HG02678 (cell line): ENCODE results near the gene PLIN3.
"Not testable (repeated sequence)": the region's sequence is repeated elsewhere in the genome, so short reads cannot be mapped to it uniquely, and the experiment has no call there.

Experiments used
- ATAC-seq: cut with Tn5 transposase; IDR thresholded peaks from one replicate; pipeline ENCODE4 v1.9.1; 2021; ENCODE audit warnings: mild to moderate bottlenecking, moderate library complexity; ENCODE audit not compliant: unreplicated experiment

The PLIN3 gene

DNA sequence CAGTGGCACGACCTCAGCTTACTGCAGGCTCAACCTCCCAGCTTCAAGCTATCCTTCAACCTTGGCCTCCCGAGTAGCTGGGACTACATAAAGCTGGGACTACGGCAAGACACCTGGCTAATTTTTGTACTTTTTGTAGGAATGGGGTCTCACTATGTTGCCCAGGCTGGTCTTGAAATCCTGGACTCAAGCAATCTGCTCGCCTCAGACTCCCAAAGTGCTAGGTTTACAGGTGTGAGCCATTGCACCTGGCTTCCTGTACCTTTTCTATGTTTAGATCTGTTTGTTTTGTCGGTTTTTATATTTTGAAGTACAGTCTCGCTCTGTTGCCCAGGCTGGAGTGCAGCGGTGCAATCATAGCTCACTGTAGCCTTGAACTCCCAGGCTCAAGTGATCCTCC, 18.4 kb downstream of the PLIN3 start:
- ATAC-seq, result no peak

DNA sequence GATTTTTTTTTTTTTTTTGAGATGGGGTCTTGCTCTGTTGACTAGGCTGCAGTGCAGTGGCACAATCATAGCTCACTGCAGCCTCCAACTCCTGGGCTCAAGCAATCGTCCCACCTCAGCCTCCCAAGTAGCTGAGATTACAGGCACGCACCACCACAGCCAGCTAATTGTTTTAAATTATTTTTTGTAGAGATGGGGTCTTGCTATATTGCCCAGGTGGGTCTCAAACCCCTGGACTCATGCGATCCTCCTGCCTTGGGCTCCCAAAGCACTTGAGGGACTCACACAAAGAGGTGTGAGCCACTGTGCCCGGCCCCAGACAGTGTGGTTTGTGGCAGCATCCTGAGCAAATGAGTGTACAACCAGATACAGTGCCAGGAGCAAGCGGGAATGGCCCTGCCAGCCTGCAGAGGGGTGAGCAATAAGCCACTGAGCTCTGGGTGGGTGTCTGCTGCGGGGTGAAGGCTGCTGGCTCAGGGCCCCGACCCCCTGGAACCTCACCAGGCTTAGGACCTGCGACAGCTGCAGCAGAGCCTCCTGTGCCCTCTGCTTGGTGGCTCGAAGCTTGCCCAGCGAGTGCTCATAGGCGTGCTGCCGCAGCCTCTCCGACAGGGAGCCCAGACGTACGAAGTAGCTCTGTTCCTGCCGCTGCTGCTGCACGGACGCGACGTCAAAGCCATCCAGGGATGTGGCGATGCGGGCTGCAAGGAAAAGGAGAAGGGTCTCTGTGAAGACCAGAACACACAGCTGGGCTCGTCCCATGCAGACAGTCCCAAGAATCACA, 20.1 kb downstream of the PLIN3 start:
- ATAC-seq, result no peak

DNA sequence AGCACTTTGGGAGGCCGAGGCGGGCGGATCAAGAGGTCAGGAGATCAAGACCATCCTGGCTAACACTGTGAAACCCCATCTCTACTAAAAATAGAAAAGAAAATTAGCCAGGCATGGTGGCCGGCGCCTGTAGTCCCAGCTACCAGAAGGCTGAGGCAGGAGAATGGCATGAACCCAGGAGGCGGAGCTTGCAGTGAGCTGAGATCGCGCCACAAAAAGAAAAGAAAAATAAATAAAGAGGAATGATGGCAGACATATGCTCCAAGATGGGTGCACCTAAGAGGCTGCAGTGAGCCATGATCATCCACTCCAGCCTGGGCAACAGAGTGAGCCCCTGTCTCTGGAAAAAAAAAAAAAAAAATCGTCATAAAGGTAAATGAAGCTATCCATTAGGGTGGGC, 21.5 kb downstream of the PLIN3 start:
- ATAC-seq, result not testable (repeated sequence)

GRCh38 chr19:4844348-4845179, 22.9 kb downstream of the PLIN3 start:
- no peak for ATAC-seq

- no peak for ATAC-seq
Observed at GRCh38 chr19:4843647-4843965, 23.9 kb downstream of the PLIN3 start.

- no peak for ATAC-seq
Observed at GRCh38 chr19:4839192-4839591, 28.3 kb downstream of the PLIN3 start.

DNA sequence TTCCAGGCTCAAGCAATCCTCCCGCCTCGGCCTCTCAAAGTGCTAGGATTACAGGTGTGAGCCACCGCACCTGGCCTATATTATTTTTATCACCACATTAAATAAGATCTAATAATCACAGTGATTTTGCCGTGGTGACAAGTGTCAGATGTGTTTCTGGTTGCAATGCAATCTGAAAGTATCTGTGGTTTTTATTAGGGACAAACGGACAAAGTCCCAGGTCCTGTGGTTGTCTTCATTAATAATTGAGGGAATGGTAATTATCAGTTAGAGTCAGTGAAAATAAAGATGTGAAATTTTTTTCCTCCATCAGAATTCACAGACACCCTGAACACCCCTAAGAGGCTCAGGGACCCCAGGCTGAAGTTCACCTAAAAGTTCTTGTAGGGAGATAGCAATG, 34.7 kb downstream of the PLIN3 start:
- no peak for ATAC-seq

DNA sequence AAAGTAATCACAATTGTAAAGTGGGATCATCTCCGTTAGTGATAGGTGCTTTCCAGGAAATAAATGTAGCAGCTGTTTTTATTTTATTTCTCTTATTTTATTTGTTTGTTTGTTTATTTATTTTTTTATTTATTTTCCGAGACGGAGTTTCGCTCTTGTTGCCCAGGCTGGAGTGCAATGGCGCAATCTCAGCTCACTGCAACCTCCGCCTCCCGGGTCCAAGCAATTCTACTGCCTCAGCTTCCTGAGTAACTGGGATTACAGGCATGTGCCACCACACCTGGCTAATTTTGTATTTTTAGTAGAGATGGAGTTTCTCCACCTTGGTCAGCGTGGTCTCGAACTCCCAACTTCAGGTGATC, 35.5 kb downstream of the PLIN3 start:
- ATAC-seq, result not testable (repeated sequence)

DNA sequence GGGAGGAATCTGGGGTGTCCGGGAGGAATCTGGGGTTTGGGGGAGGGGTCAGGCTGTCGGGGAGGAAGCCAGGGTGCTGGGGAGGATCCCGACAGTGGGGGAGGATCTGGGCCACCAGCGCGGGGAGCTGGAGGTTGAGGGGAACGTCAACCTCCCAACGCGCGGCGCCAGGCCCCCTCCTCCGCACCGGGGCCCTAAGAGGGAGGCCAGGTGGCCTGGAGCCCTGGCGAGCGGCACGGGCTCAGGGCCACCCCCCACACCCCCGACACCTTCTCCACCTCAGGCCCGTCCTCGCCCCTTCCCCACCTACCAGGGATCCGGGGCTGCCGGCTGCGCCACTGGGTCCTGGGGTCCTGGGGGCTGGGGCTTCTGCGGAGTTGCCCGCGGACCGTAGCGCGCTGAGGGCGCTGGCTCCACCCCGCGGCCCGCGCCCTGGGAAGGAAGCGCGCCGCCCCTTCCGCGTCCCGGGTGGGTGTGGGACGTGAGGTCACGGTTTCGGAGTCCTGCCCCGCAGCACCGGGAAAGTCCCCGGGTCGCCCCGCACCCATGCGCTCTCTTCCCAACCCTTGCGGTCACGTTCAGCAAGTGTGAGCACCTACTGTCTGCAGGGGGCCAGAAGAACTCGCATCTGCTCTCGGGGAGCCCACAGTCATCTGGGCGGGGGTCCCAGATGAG, 36.0 kb downstream of the PLIN3 start, which contains the start of gene TICAM1:
Gene TICAM1, minus strand, starts transcription at position 409 of the 675 bp plus-strand sequence. CDS start 13,335 bp downstream, outside the sequence.
- ATAC-seq, result peak; percentile 80

GRCh38 chr19:4830768-4831265, 36.6 kb downstream of the PLIN3 start:
- no peak for ATAC-seq

- ATAC-seq, result no peak
Observed at GRCh38 chr19:4830332-4830731, 37.1 kb downstream of the PLIN3 start.

GRCh38 chr19:4829001-4829712, 38.3 kb downstream of the PLIN3 start:
- no peak for ATAC-seq

DNA sequence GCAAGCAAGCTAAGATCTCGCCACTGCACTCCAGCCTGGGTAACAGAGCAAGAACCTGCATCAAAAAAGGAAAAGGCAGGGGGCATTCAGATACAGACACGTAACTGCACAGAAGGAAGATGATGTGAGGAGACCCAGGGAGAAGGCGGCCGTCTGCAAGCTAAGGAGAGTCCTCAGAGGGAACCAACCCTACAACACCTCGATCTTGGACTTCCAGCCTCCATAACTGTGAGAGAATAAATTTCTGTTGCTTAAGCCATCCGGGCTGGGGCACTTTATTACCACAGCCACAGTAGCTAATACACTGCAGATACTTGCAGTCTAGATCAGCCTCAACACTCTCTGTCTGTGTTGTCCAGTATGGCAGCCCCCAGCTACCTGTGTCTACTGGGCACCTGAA, 43.9 kb downstream of the PLIN3 start:
- no peak for ATAC-seq

- not testable (repeated sequence) for ATAC-seq
Observed at GRCh38 chr19:4822354-4822753, 45.1 kb downstream of the PLIN3 start.

- no peak for ATAC-seq
Observed at GRCh38 chr19:4821265-4821664, 46.2 kb downstream of the PLIN3 start.

GRCh38 chr19:4817467-4818277, 49.8 kb downstream of the PLIN3 start:
- no peak for ATAC-seq

- no peak for ATAC-seq
Observed at GRCh38 chr19:4816950-4817278, 50.6 kb downstream of the PLIN3 start.

DNA sequence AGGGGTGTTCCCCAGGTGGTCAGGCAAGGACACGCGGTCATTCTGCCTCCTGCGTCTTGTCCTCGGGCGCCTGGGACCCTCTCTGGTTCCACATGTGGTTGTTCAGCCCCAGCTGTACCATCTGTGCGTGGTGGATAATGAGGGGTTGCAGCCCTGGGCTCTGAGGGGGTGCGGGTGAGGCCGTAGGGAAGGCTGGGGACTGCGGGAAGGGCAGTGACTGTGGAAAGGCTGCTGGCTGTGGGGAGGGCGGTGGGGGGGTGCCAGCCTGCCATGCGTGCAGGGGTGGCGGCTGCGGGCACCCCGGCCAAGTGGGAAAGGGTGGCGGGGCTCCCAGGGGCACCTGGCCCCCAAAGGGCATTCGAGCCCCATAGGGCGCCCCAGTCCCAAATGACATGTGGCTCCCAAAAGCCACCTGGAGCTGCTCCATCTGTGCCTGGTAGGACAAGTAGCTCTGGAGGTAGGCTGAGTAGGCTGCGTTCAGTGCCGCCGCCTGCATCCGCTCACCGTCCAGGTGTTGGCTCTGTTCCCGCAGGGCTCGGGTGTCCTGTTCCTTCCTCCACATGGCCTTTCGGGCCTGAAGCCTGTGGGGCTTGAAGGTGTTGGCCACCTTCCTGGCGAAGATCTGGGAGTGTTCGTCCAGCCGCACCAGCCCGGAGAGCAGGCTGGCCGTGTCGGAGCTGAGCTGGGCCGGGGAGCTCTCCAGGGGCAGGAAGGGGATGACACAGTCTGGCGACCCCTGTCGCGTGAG, 51.1 kb downstream of the PLIN3 start:
- no peak for ATAC-seq

DNA sequence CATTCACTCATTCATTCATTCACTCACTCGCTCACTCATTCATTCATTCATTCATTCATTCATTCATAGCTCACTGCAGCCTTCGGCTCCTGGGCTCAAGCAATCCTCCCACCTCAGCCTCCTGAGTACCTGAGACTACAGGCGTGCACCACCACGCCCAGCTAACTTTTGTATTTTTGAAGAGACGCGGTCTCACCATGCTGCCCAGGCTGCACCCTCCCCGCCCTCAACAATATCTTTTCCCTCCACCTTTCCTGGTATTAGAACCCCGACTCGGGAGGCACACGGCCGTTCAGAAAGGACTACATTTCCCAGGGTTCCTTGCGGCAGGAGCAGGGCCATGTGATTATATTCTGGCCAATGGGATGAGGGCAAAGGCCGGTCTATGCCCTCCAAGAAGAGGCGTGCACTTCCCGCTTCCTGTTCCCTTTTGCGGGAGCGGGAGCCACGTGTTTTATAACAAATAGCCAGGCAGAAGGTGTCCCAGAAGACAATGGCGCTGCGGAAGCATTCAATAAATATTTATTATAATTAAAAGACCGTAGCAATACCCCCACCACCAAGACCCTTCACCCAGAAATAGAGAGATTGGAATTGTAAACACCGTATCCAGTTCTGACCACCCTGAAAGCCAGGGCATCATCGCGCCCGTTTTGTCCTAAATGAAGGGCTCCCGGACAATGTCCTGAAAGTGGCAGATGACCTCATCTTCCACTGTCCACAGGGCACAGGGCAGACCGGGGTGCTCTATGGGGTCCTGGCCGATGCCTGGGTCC, 51.9 kb downstream of the PLIN3 start:
- ATAC-seq, result peak; percentile 71
